ENCODE measurements around the gene ISYNA1.
"Not testable (repeated sequence)": the region's sequence is repeated elsewhere in the genome, so short reads cannot be mapped to it uniquely, and the experiment has no call there.

The ISYNA1 gene

GRCh38 chr19:18416778-18417249 lies 21.1 kb downstream of the ISYNA1 start:
- Histone ChIP-seq H3K4me3 (ENCODE audit: low read length in 2 of 2) (peak overlapping the region; percentile 55 to 64), H3K9ac (ENCODE audit: low read length in 2 of 2) (peak overlapping the region; percentile 60), H3K36me3 (ENCODE audit: control insufficient read depth in 2 of 2, insufficient read depth in 2 of 2, low read length in 2 of 2) (no peaks in the 10 kb centered on the region), H3K9me3 (ENCODE audit: control insufficient read depth in 2 of 2, low read length in 2 of 2) (no peaks in the 10 kb centered on the region), H3K27ac (ENCODE audit: low read length) (peak overlapping the region; percentile 84), H3K4me1 (ENCODE audit: control insufficient read depth, insufficient read depth, low read length) (peaks cover 63% of the 10 kb centered on the region), H3K27me3 (ENCODE audit: control insufficient read depth in 1 of 2, insufficient read depth in 2 of 2, low read length in 2 of 2) (peaks cover 16 to 33% of the 10 kb centered on the region in 2 donors)

GRCh38 chr19:18415178-18415867 lies 22.6 kb downstream of the ISYNA1 start:
- H3K27ac ChIP-seq (ENCODE audit: low read length): peak overlapping the region; percentile 84
- no peaks in the 10 kb centered on the region for H3K9me3 ChIP-seq (ENCODE audit: control insufficient read depth in 2 of 2, low read length in 2 of 2)
- H3K27me3 ChIP-seq (ENCODE audit: control insufficient read depth in 1 of 2, insufficient read depth in 2 of 2, low read length in 2 of 2): peaks cover 16 to 33% of the 10 kb centered on the region in 2 donors
- H3K4me3 ChIP-seq (ENCODE audit: low read length in 2 of 2): peak overlapping the region in 1 of 2 donors; percentile 60
- peaks cover 52% of the 10 kb centered on the region for H3K4me1 ChIP-seq (ENCODE audit: control insufficient read depth, insufficient read depth, low read length)
- peak overlapping the region; percentile 20 to 21 for H3K9ac ChIP-seq (ENCODE audit: low read length in 2 of 2)
- no peaks in the 10 kb centered on the region for H3K36me3 ChIP-seq (ENCODE audit: control insufficient read depth in 2 of 2, insufficient read depth in 2 of 2, low read length in 2 of 2)

- Histone ChIP-seq H3K4me3 (ENCODE audit: low read length in 2 of 2) (peak overlapping the region in 1 of 2 donors; percentile 60), H3K9ac (ENCODE audit: low read length in 2 of 2) (peak overlapping the region in 1 of 2 donors; percentile 20), H3K36me3 (ENCODE audit: control insufficient read depth in 2 of 2, insufficient read depth in 2 of 2, low read length in 2 of 2) (no peaks in the 10 kb centered on the region), H3K4me1 (ENCODE audit: control insufficient read depth, insufficient read depth, low read length) (peaks cover 45% of the 10 kb centered on the region), H3K27me3 (ENCODE audit: control insufficient read depth in 1 of 2, insufficient read depth in 2 of 2, low read length in 2 of 2) (peaks cover 16 to 33% of the 10 kb centered on the region in 2 donors), H3K27ac (ENCODE audit: low read length) (peak overlapping the region; percentile 84), H3K9me3 (ENCODE audit: control insufficient read depth in 2 of 2, low read length in 2 of 2) (no peaks in the 10 kb centered on the region)
Observed at GRCh38 chr19:18414504-18415177, 23.3 kb downstream of the ISYNA1 start.

GRCh38 chr19:18412610-18413239 lies 25.2 kb downstream of the ISYNA1 start:
- Histone ChIP-seq H3K9ac (ENCODE audit: low read length in 2 of 2) (no peak overlapping the region), H3K4me3 (ENCODE audit: low read length in 2 of 2) (no peak overlapping the region), H3K27ac (ENCODE audit: low read length) (no peak overlapping the region), H3K9me3 (ENCODE audit: control insufficient read depth in 2 of 2, low read length in 2 of 2) (no peaks in the 10 kb centered on the region), H3K27me3 (ENCODE audit: control insufficient read depth in 1 of 2, insufficient read depth in 2 of 2, low read length in 2 of 2) (peaks cover 9 to 23% of the 10 kb centered on the region in 2 donors), H3K4me1 (ENCODE audit: control insufficient read depth, insufficient read depth, low read length) (peaks cover 33% of the 10 kb centered on the region), H3K36me3 (ENCODE audit: control insufficient read depth in 2 of 2, insufficient read depth in 2 of 2, low read length in 2 of 2) (no peaks in the 10 kb centered on the region)

- H3K4me1 ChIP-seq (ENCODE audit: control insufficient read depth, insufficient read depth, low read length): no peaks in the 10 kb centered on the region
- H3K27me3 ChIP-seq (ENCODE audit: control insufficient read depth in 1 of 2, insufficient read depth in 2 of 2, low read length in 2 of 2): peaks cover 0 to 2% of the 10 kb centered on the region in 2 donors
- no peak overlapping the region for H3K9ac ChIP-seq (ENCODE audit: low read length in 2 of 2)
- H3K4me3 ChIP-seq (ENCODE audit: low read length in 2 of 2): no peak overlapping the region
- no peaks in the 10 kb centered on the region for H3K36me3 ChIP-seq (ENCODE audit: control insufficient read depth in 2 of 2, insufficient read depth in 2 of 2, low read length in 2 of 2)
- H3K27ac ChIP-seq (ENCODE audit: low read length): no peak overlapping the region
- no peaks in the 10 kb centered on the region for H3K9me3 ChIP-seq (ENCODE audit: control insufficient read depth in 2 of 2, low read length in 2 of 2)
Observed at GRCh38 chr19:18408053-18408476, 29.9 kb downstream of the ISYNA1 start.

- H3K4me3 ChIP-seq (ENCODE audit: low read length in 2 of 2): no peak overlapping the region
Observed at GRCh38 chr19:18406749-18407148, 31.2 kb downstream of the ISYNA1 start.

GRCh38 chr19:18405754-18406153 lies 32.2 kb downstream of the ISYNA1 start:
- not testable (repeated sequence) for H3K9ac ChIP-seq (ENCODE audit: low read length in 2 of 2); H3K36me3 ChIP-seq (ENCODE audit: control insufficient read depth in 2 of 2, insufficient read depth in 2 of 2, low read length in 2 of 2); H3K4me1 ChIP-seq (ENCODE audit: control insufficient read depth, insufficient read depth, low read length); H3K4me3 ChIP-seq (ENCODE audit: low read length in 2 of 2); H3K27me3 ChIP-seq (ENCODE audit: control insufficient read depth in 1 of 2, insufficient read depth in 2 of 2, low read length in 2 of 2); H3K9me3 ChIP-seq (ENCODE audit: control insufficient read depth in 2 of 2, low read length in 2 of 2); H3K27ac ChIP-seq (ENCODE audit: low read length)

More at GRCh38 chr19:18406749-18407148, 31.2 kb downstream of the ISYNA1 start:
- H3K9me3 ChIP-seq (ENCODE audit: control insufficient read depth in 2 of 2, low read length in 2 of 2): no peaks in the 10 kb centered on the region
- no peaks in the 10 kb centered on the region for H3K36me3 ChIP-seq (ENCODE audit: control insufficient read depth in 2 of 2, insufficient read depth in 2 of 2, low read length in 2 of 2)
- H3K4me1 ChIP-seq (ENCODE audit: control insufficient read depth, insufficient read depth, low read length): no peaks in the 10 kb centered on the region
- no peak overlapping the region for H3K9ac ChIP-seq (ENCODE audit: low read length in 2 of 2)
- H3K27me3 ChIP-seq (ENCODE audit: control insufficient read depth in 1 of 2, insufficient read depth in 2 of 2, low read length in 2 of 2): no peaks in the 10 kb centered on the region
- H3K27ac ChIP-seq (ENCODE audit: low read length): no peak overlapping the region

- not testable (repeated sequence) for H3K36me3 ChIP-seq (ENCODE audit: control insufficient read depth in 2 of 2, insufficient read depth in 2 of 2, low read length in 2 of 2); H3K4me1 ChIP-seq (ENCODE audit: control insufficient read depth, insufficient read depth, low read length); H3K4me3 ChIP-seq (ENCODE audit: low read length in 2 of 2); H3K27me3 ChIP-seq (ENCODE audit: control insufficient read depth in 1 of 2, insufficient read depth in 2 of 2, low read length in 2 of 2); H3K9me3 ChIP-seq (ENCODE audit: control insufficient read depth in 2 of 2, low read length in 2 of 2); H3K27ac ChIP-seq (ENCODE audit: low read length); H3K9ac ChIP-seq (ENCODE audit: low read length in 2 of 2)
Observed at GRCh38 chr19:18402455-18403248, 35.3 kb downstream of the ISYNA1 start.

GRCh38 chr19:18401580-18402112 lies 36.3 kb downstream of the ISYNA1 start:
- no peak overlapping the region for H3K27ac ChIP-seq (ENCODE audit: low read length)
- H3K9ac ChIP-seq (ENCODE audit: low read length in 2 of 2): no peak overlapping the region
- H3K4me3 ChIP-seq (ENCODE audit: low read length in 2 of 2): no peak overlapping the region

GRCh38 chr19:18399008-18399407 lies 38.9 kb downstream of the ISYNA1 start:
- peaks cover 21 to 22% of the 10 kb centered on the region in 2 donors for H3K27me3 ChIP-seq (ENCODE audit: control insufficient read depth in 1 of 2, insufficient read depth in 2 of 2, low read length in 2 of 2)
- H3K36me3 ChIP-seq (ENCODE audit: control insufficient read depth in 2 of 2, insufficient read depth in 2 of 2, low read length in 2 of 2): no peaks in the 10 kb centered on the region
- no peak overlapping the region for H3K27ac ChIP-seq (ENCODE audit: low read length)
- H3K4me1 ChIP-seq (ENCODE audit: control insufficient read depth, insufficient read depth, low read length): peaks cover 4% of the 10 kb centered on the region
- H3K9me3 ChIP-seq (ENCODE audit: control insufficient read depth in 2 of 2, low read length in 2 of 2): no peaks in the 10 kb centered on the region
- H3K4me3 ChIP-seq (ENCODE audit: low read length in 2 of 2): no peak overlapping the region
- no peak overlapping the region for H3K9ac ChIP-seq (ENCODE audit: low read length in 2 of 2)

More at GRCh38 chr19:18401580-18402112, 36.3 kb downstream of the ISYNA1 start:
- Histone ChIP-seq H3K4me1 (ENCODE audit: control insufficient read depth, insufficient read depth, low read length) (peaks cover 4% of the 10 kb centered on the region), H3K36me3 (ENCODE audit: control insufficient read depth in 2 of 2, insufficient read depth in 2 of 2, low read length in 2 of 2) (no peaks in the 10 kb centered on the region), H3K27me3 (ENCODE audit: control insufficient read depth in 1 of 2, insufficient read depth in 2 of 2, low read length in 2 of 2) (peaks cover 15 to 18% of the 10 kb centered on the region in 2 donors), H3K9me3 (ENCODE audit: control insufficient read depth in 2 of 2, low read length in 2 of 2) (no peaks in the 10 kb centered on the region)
